Measurements from ENCODE around the gene OPN1SW. TPM values are rescaled to one million over a fixed set of nuclear protein-coding genes. Genes with fewer than 3 reads are reported as not detected.

The OPN1SW gene
- total and polyA plus RNA-seq, 9 of the 15 experiments (the other 6 are each of a cell fraction or from before 2014, with no cell fraction given): 0.84 to 1.0 TPM; not detected in 7

- TF ChIP-seq ZNF407 (IDR thresholded peaks at IDR 0.05; ENCODE audit: low read depth): no peak
- TF ChIP-seq KDM1A (IDR thresholded peaks at IDR 0.05): no peak
- TF ChIP-seq CBFB (CRISPR knock-in tag; IDR thresholded peaks at IDR 0.05): peak; percentile 51
- TF ChIP-seq GTF2F1 (IDR thresholded peaks at IDR 0.05; ENCODE audit: low read depth, low read length): no peak; the same call in 1 of the 2 replicates
- TF ChIP-seq ZBED1 (IDR thresholded peaks at IDR 0.05): 0 out of 2 replicates have a peak, but pooled peaks have one; percentile 14
- no peak for TF ChIP-seq HMG20B (CRISPR knock-in tag; IDR thresholded peaks at IDR 0.05)
- peak; percentile 86 for TF ChIP-seq ASH1L (IDR thresholded peaks at IDR 0.05; ENCODE audit: borderline replicate concordance, low read depth, partially characterized antibody)
- TF ChIP-seq HNRNPK (IDR thresholded peaks at IDR 0.05; ENCODE audit: low read depth, low read length, poor library complexity, severe bottlenecking): no peak
- TF ChIP-seq CREB3L1 (IDR thresholded peaks at IDR 0.05; ENCODE audit: borderline replicate concordance, low read depth): peak; percentile 100
- no peak for TF ChIP-seq ZNF3 (CRISPR knock-in tag; IDR thresholded peaks at IDR 0.05)
- no peak for TF ChIP-seq ADNP (tag; IDR thresholded peaks at IDR 0.05)
- TF ChIP-seq JUN (IDR thresholded peaks at IDR 0.05; ENCODE audit: borderline replicate concordance, low read depth, low read length): peak; percentile 65; the same call in 1 of the 2 replicates
- TF ChIP-seq JUN (CRISPR knock-in tag; IDR thresholded peaks at IDR 0.05; ENCODE audit: borderline replicate concordance): peak; percentile 15; the same call in 1 of the 2 replicates
- TF ChIP-seq HDAC6 (IDR thresholded peaks at IDR 0.05; ENCODE audit: low read depth, low read length): no peak
- no peak for TF ChIP-seq NBN (IDR thresholded peaks at IDR 0.05; ENCODE audit: low read depth)
- no peak for TF ChIP-seq PYGO2 (tag; IDR thresholded peaks at IDR 0.05)
- TF ChIP-seq CHD4 (IDR thresholded peaks at IDR 0.05; ENCODE audit: insufficient read depth, insufficient replicate concordance, low read depth, low read length, poor library complexity, severe bottlenecking): no peak
These were observed 36.3 kb downstream of the OPN1SW start, which contains the start of gene CALU (continued) for GRCh38 chr7:128739048-128739962.

All from K562 (cell line).